ENCODE measurements around the gene CACNA1E.

CACNA1E gene

DNA sequence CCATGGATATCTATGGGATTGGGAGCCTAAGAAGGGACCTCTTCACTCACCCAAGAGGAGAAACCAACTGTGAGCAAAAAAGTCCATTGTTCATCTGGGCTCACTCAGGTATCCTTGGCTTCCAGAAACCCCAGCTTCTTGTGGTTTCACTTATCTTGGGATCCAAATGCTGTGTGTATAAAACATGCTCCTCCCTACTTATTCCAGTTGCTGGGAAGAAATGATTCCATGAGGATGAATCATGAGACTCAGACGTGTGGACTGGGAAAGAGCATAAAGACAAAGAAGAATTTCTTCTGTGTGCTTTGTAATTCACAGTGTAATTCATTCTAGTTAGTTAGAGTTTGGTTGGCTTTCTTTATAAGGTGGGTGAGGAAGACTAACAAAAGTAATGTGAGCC lies 294.5 kb downstream of the CACNA1E start:
- DNase-seq, result no peak

DNA sequence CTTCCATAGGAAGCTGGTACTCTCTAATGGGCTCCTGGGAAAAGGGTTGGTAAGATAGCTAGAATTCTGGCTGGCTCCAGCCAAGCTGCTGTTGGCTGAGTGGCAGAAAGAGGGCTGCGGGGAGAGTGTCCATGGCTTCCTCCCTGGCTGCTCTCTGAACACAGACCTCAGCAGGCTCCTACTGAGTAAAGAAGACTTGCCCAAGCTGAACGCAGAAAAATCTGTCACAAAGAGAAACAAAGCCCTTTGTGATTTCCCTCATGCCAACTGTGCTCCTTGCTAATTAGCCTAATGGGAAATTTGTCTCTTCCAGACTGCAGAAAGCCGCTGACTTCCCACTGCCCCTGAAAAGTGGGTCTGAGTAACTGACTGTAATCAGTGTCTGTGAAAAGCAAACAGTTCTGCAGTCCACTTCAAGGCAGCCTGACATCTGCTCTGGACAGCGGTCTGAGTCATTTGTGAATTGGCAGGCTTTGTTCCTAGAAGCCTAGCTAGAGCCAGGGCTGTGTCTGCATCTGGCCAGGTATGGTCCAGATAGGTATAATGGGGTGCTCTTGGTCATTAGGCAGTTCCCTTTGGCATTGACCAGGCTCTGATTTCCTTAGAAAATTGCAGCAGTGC lies 295.4 kb downstream of the CACNA1E start:
- DNase-seq, result no peak

DNA sequence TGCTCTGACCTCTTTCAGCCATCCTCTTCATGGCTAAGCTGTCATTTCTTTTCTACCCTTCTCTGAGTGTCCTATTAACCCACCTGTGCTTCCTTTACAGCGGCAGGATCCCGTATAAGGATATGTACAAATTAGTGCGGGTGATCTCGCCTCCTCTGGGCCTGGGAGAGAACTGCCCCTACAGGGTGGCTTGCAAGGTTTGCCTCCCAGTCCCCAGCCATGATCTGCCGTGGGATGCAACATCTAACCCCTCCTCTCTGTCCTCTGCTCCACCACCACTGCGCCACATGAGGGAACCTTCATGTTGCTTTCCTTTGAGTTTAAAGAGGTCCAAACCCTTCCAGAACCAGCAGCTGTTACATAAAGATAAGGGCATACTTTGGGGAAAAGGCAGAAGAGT lies 296.0 kb downstream of the CACNA1E start:
- no peak for DNase-seq

DNA sequence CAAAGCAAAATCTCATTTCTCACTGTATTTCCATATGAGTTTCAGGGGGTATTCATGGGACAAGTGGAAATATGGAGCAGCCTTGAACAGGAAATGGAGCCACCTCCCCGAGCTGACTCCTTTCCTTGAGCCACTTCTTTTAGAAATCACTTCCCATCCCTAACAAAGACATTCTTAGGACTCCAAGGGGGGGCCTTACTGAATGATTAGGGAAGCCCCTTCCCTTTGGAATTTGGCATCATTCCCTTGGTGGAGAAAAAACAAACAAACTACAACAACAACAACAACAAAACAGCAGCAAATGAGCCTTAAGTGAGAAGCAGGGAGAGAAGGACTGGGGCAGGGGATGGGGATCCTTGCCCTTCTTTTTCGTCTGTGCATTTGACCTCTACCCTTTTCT lies 299.9 kb downstream of the CACNA1E start:
- DNase-seq, result no peak

DNA sequence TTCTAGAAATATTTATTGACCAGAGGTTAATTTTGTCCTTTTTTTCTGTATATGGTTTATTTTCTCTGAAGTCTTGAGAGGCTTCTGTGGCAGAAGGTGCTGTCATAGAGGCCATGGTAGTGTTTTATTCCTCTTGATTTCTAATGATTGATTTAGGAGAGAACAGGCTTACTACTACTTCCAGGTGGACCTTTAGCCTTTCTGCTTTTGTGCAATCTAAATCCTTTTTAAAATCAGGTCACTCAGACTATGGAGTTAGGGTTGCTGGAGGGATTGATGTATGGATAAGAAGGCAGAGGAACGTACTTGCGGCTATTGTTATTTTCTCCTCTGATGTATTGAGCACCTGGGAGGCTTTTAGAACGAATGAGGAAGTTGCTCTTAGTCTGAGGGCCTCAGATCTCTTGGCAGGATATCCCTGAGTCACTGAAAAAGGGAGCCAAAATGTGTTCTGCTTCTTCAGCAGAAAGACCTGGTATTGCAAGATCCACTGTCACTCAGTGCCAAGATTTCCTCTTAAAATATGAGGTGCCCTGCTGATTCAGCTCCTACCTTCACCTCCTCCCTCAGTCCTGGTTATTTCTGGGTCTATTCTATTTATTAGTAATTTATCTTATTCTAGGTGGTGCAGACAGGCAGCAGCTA lies 300.8 kb downstream of the CACNA1E start:
- DNase-seq, result peak in 1 of 2 donors; percentile 17

DNA sequence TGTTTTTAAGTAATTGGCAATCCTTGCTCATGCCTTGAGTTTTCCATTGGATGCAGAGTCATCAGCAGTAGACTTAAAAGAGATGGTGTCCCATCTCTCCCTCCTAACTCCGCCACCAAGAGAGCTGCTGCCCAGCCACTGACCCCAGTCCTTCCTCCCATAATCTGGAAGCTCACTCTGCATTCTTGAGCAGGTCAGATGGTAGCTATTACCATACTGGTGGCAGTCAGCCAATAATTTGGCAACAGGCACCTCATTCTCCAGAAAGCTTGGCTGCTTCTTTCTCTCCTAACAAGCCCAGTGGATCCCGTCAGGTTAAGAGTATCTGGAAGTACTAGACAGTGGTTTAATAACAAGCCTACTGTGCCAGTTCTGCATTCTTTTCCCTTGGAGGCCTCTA lies 306.1 kb downstream of the CACNA1E start:
- DNase-seq, result peak in 1 of 2 donors; percentile 39

DNA sequence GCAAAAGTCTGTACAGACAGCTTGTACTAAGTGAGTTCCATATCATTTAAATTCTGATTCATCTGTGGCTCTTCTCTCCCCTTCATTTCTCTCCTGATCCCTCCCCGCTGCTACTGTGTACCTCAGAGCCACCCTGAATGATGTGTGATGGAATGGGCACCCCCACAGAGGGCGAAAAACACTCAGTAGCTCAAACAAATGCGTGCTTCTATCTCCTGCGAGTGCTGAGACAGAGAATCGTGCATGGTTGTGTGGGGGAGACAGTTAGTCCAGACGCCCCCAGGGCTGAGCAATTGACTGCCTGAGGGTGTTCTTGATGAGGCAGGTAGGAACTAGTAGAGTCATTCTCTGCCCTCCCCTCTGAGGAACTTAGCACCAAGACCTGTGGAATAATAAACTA lies 308.4 kb downstream of the CACNA1E start:
- no peak for DNase-seq

DNA sequence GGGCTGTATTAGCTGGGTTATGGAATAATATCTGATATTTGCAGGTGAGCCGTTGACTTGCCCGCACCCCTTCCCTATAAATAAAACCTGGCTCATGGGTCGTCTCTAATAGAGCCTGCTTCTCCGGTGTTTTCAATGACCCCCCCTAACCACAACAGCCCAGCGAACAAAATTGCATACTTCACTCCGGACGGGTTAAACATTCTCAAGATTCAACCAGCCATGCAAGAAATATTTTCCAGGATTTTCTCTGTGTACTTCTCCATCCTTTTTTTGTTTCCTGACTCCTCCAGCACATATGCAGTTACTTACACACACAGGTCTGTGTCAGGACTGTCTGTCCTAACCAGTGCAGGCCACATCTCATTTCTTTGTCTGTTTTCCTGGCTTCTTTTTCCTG lies 310.5 kb downstream of the CACNA1E start:
- no peak for DNase-seq

DNA sequence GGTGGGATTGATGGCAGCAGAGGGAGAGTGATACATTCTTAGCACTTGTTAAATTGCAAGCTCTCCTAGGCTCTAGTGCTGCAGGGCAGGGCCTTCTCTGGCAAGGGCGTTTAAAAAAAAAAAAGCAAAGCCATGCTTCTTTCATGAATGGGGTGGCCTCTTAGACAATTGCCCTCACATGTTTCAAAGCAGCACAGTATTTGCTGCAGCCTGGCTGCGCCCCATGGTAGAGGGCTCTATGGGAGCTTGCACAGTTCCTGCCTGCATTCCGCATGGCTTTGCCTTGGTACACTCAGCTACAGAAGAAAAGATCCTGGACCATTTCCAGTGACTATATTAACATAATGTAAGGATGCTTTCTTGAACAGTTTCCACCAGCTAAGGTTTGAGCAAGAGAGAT lies 311.0 kb downstream of the CACNA1E start:
- no peak for DNase-seq

DNA sequence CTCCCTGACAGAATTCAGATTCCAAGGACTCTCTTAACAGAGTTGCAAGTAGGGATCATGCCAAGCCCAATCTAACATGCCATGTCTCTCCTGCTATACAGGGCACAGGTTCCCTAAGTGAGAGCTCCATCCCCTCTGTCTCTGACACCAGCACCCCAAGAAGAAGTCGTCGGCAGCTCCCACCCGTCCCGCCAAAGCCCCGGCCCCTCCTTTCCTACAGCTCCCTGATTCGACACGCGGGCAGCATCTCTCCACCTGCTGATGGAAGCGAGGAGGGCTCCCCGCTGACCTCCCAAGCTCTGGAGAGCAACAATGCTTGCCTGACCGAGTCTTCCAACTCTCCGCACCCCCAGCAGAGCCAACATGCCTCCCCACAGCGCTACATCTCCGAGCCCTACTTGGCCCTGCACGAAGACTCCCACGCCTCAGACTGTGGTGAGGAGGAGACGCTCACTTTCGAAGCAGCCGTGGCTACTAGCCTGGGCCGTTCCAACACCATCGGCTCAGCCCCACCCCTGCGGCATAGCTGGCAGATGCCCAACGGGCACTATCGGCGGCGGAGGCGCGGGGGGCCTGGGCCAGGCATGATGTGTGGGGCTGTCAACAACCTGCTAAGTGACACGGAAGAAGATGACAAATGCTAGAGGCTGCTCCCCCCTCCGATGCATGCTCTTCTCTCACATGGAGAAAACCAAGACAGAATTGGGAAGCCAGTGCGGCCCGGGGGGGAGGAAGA lies 315.0 kb downstream of the CACNA1E start:
- DNase-seq, result no peak

DNA sequence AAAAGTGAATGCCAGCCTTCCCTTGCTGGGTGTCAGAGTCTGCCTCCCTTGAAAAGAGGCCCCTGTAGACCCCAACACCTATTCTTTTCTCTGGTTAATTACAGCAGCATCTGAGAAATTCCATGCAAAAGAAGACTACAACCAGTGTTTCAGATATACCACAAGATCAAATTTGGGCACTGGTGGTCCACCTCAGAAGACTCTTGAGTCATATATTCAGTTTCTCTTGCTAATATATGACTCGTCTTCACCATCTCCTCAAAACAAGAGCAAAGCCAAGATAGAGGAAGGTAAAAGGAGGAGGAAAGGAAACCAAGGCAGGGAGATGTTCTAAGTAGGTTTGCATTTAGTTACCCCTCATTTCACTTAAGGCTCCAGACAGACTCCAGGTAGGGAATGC lies 318.3 kb downstream of the CACNA1E start:
- no peak for DNase-seq

DNA sequence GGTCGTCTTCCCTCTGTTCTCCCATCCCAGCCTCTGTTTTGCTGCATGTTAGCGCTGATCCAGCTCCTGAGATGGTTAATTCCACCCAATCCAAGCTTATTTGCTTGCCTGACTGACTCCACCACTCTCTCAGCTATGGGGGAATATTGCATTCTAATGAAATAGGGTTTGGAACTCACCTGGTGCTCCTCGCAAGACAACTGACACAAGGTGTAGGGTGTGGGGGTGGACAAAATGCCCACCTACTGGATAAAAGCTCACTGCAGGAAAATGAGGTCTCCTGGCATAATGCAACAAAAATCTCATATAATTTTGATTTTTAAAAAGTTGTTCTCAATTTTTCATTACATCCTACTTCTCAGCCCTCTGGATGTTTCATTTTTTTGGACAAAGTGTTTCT lies 319.1 kb downstream of the CACNA1E start:
- DNase-seq, result no peak

DNA sequence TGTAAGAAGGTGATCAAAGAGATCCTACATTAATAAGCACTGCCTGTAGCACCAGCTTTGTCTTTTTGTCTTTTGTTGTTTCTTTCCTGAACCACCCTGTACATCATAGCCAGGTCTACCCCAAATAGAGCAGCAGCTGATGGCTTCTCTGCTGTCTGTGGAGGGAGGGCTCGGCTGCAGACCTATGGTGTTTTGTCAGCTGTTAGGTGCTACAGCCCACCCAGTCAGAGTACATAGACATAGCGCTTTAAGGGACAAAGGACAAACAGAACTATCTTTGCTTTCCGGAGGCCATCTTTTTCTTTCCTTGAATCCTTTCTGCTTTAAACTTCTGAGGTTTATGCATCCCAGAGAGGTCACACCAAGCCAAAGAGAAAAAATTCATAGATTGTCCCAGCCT lies 320.1 kb downstream of the CACNA1E start:
- no peak for DNase-seq

DNA sequence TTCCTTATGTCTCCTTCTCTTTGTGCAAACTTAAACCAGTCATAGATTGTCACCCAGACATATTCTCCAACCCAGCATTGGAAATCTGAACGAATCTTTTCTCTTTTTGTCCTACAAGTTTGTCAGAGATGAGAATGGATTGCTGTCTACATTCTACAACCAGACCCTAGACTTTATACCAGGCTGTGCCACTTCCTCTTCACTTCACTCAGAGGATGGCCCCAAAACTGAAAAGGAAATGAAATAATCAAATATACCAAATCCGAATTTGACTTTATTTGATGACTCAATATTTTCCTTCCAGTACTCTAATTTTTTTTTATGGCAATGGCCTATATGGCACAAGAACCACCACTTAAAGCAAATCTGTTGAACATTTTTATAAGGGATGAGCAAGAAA lies 321.7 kb downstream of the CACNA1E start:
- DNase-seq, result no peak

DNA sequence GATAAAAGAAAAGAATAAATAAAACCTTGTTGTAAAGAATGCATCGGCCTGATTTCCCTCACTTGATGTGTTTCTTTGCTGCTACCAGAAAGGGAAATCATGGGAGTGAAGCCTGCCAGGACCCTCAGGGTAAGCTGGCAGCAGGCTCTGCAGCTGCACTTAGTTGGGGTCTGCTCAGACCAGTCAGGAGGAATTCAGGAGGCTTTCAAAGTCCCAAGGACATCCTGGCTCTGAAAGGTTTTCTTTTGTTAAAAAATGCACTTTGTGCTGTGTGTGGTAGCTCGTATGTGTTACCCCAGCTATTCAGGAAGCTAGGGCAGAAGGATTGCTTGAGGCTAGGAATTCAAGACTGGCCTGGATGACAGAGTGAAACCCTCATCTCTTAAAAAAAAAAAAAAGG lies 323.4 kb downstream of the CACNA1E start:
- no peak for DNase-seq

DNA sequence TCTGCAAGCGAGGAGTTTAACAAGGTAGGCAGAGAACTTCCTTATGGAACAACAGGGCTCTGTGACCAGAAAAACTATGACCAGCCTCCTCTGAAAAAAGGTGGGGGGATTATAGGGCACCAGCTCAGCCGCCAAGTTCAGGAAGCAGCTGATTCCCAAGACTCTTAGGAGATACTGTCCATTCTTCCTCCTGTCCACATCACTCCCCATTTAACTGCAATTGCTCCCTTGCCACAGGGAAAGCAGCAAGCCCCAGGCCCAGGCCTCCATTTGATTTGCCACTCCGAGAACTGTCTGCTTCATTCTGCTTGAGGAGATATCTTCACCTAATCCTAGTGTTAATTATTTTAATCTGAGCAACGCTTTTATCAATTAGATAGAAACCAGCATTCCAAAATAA lies 323.9 kb downstream of the CACNA1E start:
- DNase-seq, result no peak

DNA sequence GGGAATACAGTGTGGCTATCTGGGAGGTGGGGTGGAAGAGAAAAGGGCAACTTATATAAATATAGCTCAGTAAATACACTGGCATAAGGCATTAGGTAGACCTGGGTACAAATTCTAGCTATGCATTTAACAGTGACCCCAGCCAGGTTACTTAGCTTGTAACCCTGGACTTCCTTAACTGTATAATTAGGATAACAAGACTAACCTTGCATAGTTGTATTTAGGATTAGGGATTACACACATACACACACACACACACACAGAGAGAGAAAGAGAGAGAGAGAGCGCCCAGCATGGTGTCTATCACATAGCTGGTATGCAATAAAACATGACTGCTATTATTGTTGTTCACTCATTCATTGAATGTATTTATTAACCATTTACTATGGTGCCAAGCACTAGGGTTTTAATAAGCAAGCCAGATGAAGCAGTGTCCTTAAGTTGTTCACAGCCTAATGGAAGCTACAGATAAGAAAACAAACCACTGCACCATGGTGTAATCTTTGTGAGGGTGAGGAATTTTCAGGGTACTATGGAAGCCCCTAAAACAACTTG lies 326.8 kb downstream of the CACNA1E start:
- no peak for DNase-seq

DNA sequence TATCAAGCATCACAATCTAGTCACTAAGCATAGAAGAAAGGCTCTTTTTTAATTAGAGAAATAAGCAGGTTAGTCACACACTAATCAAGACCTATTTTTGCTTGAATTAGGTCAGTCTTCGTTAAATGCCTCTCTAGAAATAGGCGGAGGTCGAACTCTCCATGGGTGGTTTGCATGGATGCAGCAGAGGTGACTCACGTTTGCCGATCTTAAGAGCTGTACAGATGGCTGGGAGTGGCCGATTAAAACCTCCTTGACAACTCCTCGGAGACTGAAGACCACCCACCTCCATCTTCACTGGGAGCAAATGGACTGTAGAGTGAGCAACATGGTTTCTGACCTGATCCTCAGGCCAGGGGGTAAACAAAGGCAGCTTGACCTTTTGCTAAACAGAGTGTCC lies 328.9 kb downstream of the CACNA1E start:
- DNase-seq, result no peak

DNA sequence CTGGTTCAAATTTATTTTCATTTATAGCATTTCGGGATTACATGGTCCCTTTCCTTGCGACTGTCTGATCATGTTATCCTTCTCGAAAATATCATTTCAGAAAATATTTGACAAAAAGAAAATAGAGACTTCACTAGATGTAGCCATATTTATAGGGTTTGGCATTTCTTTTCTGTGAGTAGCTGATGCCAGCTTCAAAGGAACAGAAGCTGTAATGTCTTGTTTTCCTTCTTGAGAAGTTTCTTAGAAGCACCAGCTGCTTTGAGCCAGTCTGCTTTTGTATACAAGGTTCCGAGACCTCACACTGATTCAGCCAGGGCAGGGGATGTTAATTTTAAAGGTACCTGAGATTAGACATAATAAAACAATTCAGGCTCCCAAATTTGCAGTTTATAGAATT lies 329.9 kb downstream of the CACNA1E start:
- DNase-seq, result no peak

DNA sequence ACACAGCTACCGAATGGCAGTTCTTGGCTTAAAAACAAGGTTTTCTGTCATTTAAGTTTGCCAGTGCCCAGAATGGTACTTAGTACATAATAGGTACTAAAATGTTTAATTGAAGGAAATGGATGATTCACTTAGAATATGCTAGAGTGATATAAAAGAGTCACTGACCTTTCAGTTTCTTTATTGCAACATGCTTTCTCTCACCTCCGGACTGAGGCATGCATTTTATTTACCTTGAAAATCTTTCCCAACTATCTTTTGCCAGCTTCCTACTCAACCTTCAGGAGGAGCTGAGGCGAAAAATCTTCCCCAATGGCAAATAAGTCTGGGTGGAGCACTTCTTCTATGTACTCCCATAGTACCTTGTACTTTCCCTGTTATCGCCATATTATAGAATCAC lies 333.3 kb downstream of the CACNA1E start:
- no peak for DNase-seq

DNA sequence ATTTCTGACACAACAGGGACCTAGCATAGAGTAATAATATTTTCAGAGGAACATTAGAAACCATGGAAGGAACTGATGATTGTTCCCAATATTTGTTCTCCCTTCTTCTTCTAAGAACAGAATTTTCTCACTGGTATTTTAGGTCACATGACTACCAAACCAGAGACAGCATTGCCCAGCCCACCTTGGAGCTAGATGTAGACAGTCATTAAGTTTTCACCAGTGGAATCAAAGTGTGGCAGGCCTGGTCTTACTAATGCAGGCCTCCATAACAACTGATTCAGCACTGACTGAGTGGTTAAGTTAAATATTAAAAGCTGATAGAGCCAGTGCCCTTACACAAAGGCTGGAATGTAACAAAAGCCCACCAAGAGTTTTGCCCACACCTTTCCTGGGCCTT lies 333.8 kb downstream of the CACNA1E start:
- DNase-seq, result no peak

DNA sequence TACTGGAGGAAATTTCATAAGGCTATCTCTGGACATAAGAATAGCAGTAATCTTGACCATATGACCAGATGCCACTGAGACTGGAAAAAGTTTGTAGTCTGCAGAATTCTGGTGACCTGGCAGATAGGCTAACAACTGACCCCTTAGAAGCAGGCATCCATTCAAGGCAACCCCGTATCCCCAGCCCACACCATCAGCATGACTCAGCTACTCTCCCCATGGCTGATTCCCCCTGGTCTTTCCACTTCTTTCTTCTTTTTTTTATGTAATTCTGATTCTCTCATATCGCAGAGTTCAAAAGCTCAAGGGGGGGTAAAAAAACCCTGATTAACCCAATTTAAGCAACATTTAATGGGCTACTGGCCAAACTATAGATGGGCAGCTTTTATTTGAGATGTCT lies 335.1 kb downstream of the CACNA1E start:
- no peak for DNase-seq

DNA sequence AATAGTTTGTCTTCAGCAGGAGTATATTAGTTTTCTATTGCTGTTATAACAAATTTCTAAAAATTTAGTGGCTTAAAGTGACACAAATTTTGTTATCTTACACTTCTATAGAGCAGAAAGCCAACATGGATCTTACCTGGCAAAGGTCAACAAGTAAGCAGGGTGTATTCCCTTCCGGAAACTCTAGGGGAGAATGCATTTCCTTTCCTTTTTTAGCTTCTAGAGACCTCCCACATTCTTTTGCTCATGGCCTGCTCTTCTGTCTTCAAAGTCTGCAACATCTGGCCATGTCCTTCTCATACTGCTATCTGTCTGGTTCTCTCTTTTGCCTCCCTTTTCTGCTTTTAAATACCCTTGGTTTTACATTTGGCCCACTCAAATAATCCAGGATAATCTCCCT lies 335.6 kb downstream of the CACNA1E start:
- DNase-seq, result no peak

DNA sequence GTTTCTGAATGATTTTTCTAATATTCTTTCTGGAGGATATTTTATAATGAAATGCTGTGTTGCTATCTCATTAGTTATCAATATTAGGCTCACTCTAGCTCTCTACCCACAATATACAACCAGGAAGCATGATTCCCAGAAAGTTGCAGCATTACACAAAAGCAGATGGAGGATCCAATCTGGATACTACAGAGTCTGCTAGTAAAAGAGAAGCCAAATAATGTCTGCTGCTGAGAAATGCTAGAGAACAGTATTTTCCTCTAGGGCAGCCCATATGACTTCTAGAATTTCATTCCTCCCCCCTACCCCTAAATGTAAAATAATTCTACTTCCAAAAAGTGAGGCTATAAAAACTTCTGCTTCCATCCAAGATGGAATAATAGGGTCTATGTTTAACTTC lies 338.4 kb downstream of the CACNA1E start:
- no peak for DNase-seq

Data from hippocampal formation (tissue), 2 donors.